ENCODE results near the gene GMDS.

GMDS gene

GRCh38 chr6:2205396-2205795 is 40.0 kb downstream of the GMDS start:
- no peak for DNase-seq (ENCODE audit: low read depth in 2 of 2)

- no peak for DNase-seq (ENCODE audit: low read depth in 2 of 2)
These were observed 41.1 kb downstream of the GMDS start for GRCh38 chr6:2204272-2204671.

- no peak for DNase-seq (ENCODE audit: low read depth in 2 of 2)
These were observed 42.1 kb downstream of the GMDS start for GRCh38 chr6:2203264-2203663.

- DNase-seq (ENCODE audit: low read depth in 2 of 2): no peak
These were observed 47.4 kb downstream of the GMDS start for GRCh38 chr6:2197984-2198383.

GRCh38 chr6:2197177-2197671 is 48.2 kb downstream of the GMDS start:
- no peak for DNase-seq (ENCODE audit: low read depth in 2 of 2)

GRCh38 chr6:2196079-2196679 is 49.2 kb downstream of the GMDS start:
- no peak for DNase-seq (ENCODE audit: low read depth in 2 of 2)

GRCh38 chr6:2194643-2195042 is 50.8 kb downstream of the GMDS start:
- DNase-seq (ENCODE audit: low read depth in 2 of 2): no peak

- no peak for DNase-seq (ENCODE audit: low read depth in 2 of 2)
These were observed 51.5 kb downstream of the GMDS start for GRCh38 chr6:2193931-2194330.

GRCh38 chr6:2192976-2193375 is 52.4 kb downstream of the GMDS start:
- no peak for DNase-seq (ENCODE audit: low read depth in 2 of 2)

GRCh38 chr6:2191390-2191740 is 54.0 kb downstream of the GMDS start:
- DNase-seq (ENCODE audit: low read depth in 2 of 2): no peak

GRCh38 chr6:2190661-2191389 is 54.6 kb downstream of the GMDS start:
- DNase-seq (ENCODE audit: low read depth in 2 of 2): no peak

- no peak for DNase-seq (ENCODE audit: low read depth in 2 of 2)
These were observed 56.5 kb downstream of the GMDS start for GRCh38 chr6:2188856-2189384.

GRCh38 chr6:2188397-2188796 is 57.0 kb downstream of the GMDS start:
- no peak for DNase-seq (ENCODE audit: low read depth in 2 of 2)

GRCh38 chr6:2187826-2188225 is 57.6 kb downstream of the GMDS start:
- DNase-seq (ENCODE audit: low read depth in 2 of 2): no peak

GRCh38 chr6:2186516-2186915 is 58.9 kb downstream of the GMDS start:
- DNase-seq (ENCODE audit: low read depth in 2 of 2): no peak

- DNase-seq (ENCODE audit: low read depth in 2 of 2): no peak
These were observed 59.9 kb downstream of the GMDS start for GRCh38 chr6:2185466-2185865.

- DNase-seq (ENCODE audit: low read depth in 2 of 2): no peak
These were observed 60.5 kb downstream of the GMDS start for GRCh38 chr6:2184700-2185455.

GRCh38 chr6:2183752-2184151 is 61.7 kb downstream of the GMDS start:
- DNase-seq (ENCODE audit: low read depth in 2 of 2): no peak

- DNase-seq (ENCODE audit: low read depth in 2 of 2): no peak
These were observed 62.2 kb downstream of the GMDS start for GRCh38 chr6:2183246-2183645.

GRCh38 chr6:2182251-2182650 is 63.2 kb downstream of the GMDS start:
- no peak for DNase-seq (ENCODE audit: low read depth in 2 of 2)

GRCh38 chr6:2181567-2181966 is 63.8 kb downstream of the GMDS start:
- no peak for DNase-seq (ENCODE audit: low read depth in 2 of 2)

- no peak for DNase-seq (ENCODE audit: low read depth in 2 of 2)
These were observed 65.5 kb downstream of the GMDS start for GRCh38 chr6:2179950-2180349.

GRCh38 chr6:2179241-2179640 is 66.2 kb downstream of the GMDS start:
- no peak for DNase-seq (ENCODE audit: low read depth in 2 of 2)
